Fibroblast of lung (primary cell): ENCODE data around the gene ZNF121. TPM values are rescaled to one million over a fixed set of nuclear protein-coding genes. Genes with fewer than 3 reads are reported as not detected.

Experiments used
- DNase-seq, 2 donors: peaks; one replicate each; pipeline versions ENCODE4 v3.0.0 to v3.0.0-alpha.2; 2010; ENCODE audit warnings: low read depth in 2 of 2
- H2AFZ ChIP-seq: 2 replicates; pipeline ENCODE4 v1.5.1; 2012; ENCODE audit warnings: low read length, control low read depth, inconsistent platforms
- H3K27ac ChIP-seq: 2 replicates; pipeline ENCODE4 v1.5.1; 2011; ENCODE audit warnings: low read length, control low read depth; ENCODE audit not compliant: insufficient read depth
- H3K27me3 ChIP-seq: 2 replicates; pipeline ENCODE4 v1.5.1; 2011; ENCODE audit warnings: mild to moderate bottlenecking, low read length; ENCODE audit not compliant: control insufficient read depth, insufficient read depth
- H3K36me3 ChIP-seq: 2 replicates; pipeline ENCODE4 v1.5.1; 2011; ENCODE audit warnings: low read length; ENCODE audit not compliant: control insufficient read depth, insufficient read depth
- H3K4me1 ChIP-seq: 2 replicates; pipeline ENCODE4 v1.5.1; 2011; ENCODE audit warnings: low read length; ENCODE audit not compliant: control insufficient read depth, insufficient read depth; ENCODE audit errors: extremely low read depth
- H3K4me2 ChIP-seq: 2 replicates; pipeline ENCODE4 v1.5.1; 2011; ENCODE audit warnings: low read length, control low read depth; ENCODE audit not compliant: insufficient read depth; ENCODE audit errors: extremely low read depth
- H3K4me3 ChIP-seq, 4 experiments: fragments of 200-600 bp in 1 of 4; sonication (generic) in 1 of 4; replicated peaks in 1 of 4; 2 replicates each; pipeline ENCODE4 v1.5.1; 2011 to 2016; ENCODE audit warnings: low read length in 4 of 4, low read depth in 3 of 4, mild to moderate bottlenecking in 3 of 4, control low read depth in 2 of 4, inconsistent platforms in 1 of 4, mixed read lengths in 1 of 4; ENCODE audit not compliant: insufficient read depth in 1 of 4; ENCODE audit errors: control extremely low read depth in 1 of 4
- H3K79me2 ChIP-seq: 2 replicates; pipeline ENCODE4 v1.5.1; 2012; ENCODE audit warnings: mild to moderate bottlenecking, low read length, inconsistent platforms; ENCODE audit not compliant: control insufficient read depth, insufficient read depth
- H3K9ac ChIP-seq: 2 replicates; pipeline ENCODE4 v1.5.1; 2011; ENCODE audit warnings: mild to moderate bottlenecking, low read length, control low read depth; ENCODE audit not compliant: insufficient read depth
- H3K9me3 ChIP-seq: 2 replicates; pipeline ENCODE4 v1.5.1; 2012; ENCODE audit warnings: low read depth, low read length; ENCODE audit not compliant: control insufficient read depth, insufficient read depth
- H4K20me1 ChIP-seq: 2 replicates; pipeline ENCODE4 v1.5.1; 2011; ENCODE audit warnings: low read length; ENCODE audit not compliant: control insufficient read depth, insufficient read depth; ENCODE audit errors: extremely low read depth
- CTCF ChIP-seq, 2 donors: IDR thresholded peaks in 1 of 2; conservative IDR thresholded peaks in 1 of 2; 1 replicate in 1 of 2; 2 replicates in 1 of 2; pipeline ENCODE4 v1.5.1; 2011 to 2012; ENCODE audit warnings: low read length in 2 of 2, control low read depth in 1 of 2, inconsistent platforms in 1 of 2, low read depth in 1 of 2, mild to moderate bottlenecking in 1 of 2
- EZH2 ChIP-seq: IDR thresholded peaks from 2 replicates; pipeline ENCODE4 v1.5.1; 2012; ENCODE audit warnings: low read length, control low read depth, mild to moderate bottlenecking; ENCODE audit errors: missing control alignments
- polyA plus RNA-seq, 2 donors: library from polyadenylated mRNA; depleted of rRNA in 1 of 2; stranded (reverse) in 1 of 2; unstranded in 1 of 2; fragments of >200 nt; gene quantifications; 2 replicates each; pipeline ENCODE4 v1.2.1, GENCODE V29; 2011 to 2012; ENCODE audit warnings: missing spikeins in 1 of 2
- total RNA-seq: library from RNA; depleted of rRNA; stranded (reverse); fragments of >200 nt; gene quantifications from 2 replicates; pipeline ENCODE4 v1.2.1, GENCODE V29; 2014

ZNF121 gene
- total and polyA plus RNA-seq, 2 donors (not counting 1 experiment from before 2014, with no cell fraction given) = 3.7 to 53.3 TPM

- Histone ChIP-seq H4K20me1 (no peaks in the 10 kb centered on the region), H3K36me3 (peaks cover 30% of the 10 kb centered on the region), H3K27me3 (no peaks in the 10 kb centered on the region), H3K4me3 (no peak overlapping the region), H3K9me3 (peaks cover 28% of the 10 kb centered on the region), H3K9ac (no peak overlapping the region), H3K4me2 (no peak overlapping the region), H3K79me2 (no peaks in the 10 kb centered on the region), H3K27ac (no peak overlapping the region), H3K4me1 (no peaks in the 10 kb centered on the region), H2AFZ (no peak overlapping the region)
- TF ChIP-seq CTCF (conservative IDR thresholded peaks at IDR 0.05 in 1 of 2, IDR thresholded peaks at IDR 0.05 in 1 of 2; ENCODE audit: low read depth in 1 of 2, low read length in 2 of 2) (no peak), EZH2 (no peak)
- DNase-seq = peak; percentile 14 to 28
Observed at GRCh38 chr19:9528757-9529336, 55.5 kb downstream of the ZNF121 start.

DNA sequence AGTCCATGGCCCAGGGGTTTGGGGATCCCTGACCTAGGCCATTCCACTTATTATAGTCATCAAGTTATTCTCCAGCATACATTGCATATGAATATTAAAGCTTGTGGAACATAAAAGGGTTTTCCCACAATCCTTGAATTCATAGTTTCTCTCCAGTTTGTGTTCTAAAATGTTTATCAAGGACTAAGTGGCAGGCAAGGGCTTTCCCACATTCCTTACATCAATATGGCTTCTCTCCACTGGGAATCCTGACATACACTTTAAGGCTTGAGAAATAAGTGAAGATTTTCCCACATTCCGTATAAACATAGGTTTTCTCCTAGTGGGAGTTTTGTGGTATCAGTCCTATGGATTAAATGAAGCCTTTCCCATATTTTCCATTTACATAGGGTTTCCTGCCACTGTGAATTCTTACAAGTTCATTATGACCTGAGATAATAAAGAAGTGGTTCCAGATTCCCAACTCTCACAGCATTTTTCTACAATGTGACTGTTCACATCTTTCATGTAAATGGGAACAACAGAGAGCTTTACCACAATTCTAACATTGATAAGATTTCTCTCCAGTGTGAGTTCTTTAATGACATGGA is 60.3 kb downstream of the ZNF121 start:
- no peaks in the 10 kb centered on the region for H3K79me2 ChIP-seq
- H3K9me3 ChIP-seq = peaks cover 16% of the 10 kb centered on the region
- no peaks in the 10 kb centered on the region for H3K4me1 ChIP-seq
- H3K9ac ChIP-seq = no peak overlapping the region
- no peaks in the 10 kb centered on the region for H3K27me3 ChIP-seq
- H2AFZ ChIP-seq = no peak overlapping the region
- H3K4me3 ChIP-seq = no peak overlapping the region
- DNase-seq = peak; percentile 10 to 19
- H3K36me3 ChIP-seq = peaks cover 7% of the 10 kb centered on the region
- no peaks in the 10 kb centered on the region for H4K20me1 ChIP-seq
- no peak overlapping the region for H3K27ac ChIP-seq
- TF ChIP-seq CTCF (conservative IDR thresholded peaks at IDR 0.05 in 1 of 2, IDR thresholded peaks at IDR 0.05 in 1 of 2; ENCODE audit: low read depth in 1 of 2, low read length in 2 of 2) (no peak), EZH2 (no peak)
- no peak overlapping the region for H3K4me2 ChIP-seq

Other genes with a start within 250 kb of the ZNF121 start
- gene ZNF177, start 221.5 kb downstream of the ZNF121 start, total RNA-seq = 2.1 and 3.3 TPM in 2 replicates
- gene ZNF177, start 221.5 kb downstream of the ZNF121 start, polyA plus RNA-seq = 1.0 and 1.5 TPM in 2 replicates
- 10.0 and 10.7 TPM in 2 replicates for gene ZNF266, start 148.9 kb downstream of the ZNF121 start, total RNA-seq
- 8.4 and 14.4 TPM in 2 replicates for gene ZNF266, start 148.9 kb downstream of the ZNF121 start, polyA plus RNA-seq
- gene ZNF560, start 85.9 kb downstream of the ZNF121 start, total RNA-seq = 3.3 and 7.3 TPM in 2 replicates
- 0.61 and 1.0 TPM in 2 replicates for gene ZNF560, start 85.9 kb downstream of the ZNF121 start, polyA plus RNA-seq
- gene ZNF426, start 45.9 kb downstream of the ZNF121 start, total RNA-seq = 28.9 and 29.8 TPM in 2 replicates
- gene ZNF426, start 45.9 kb downstream of the ZNF121 start, polyA plus RNA-seq = 10.1 and 12.4 TPM in 2 replicates
- 52.6 and 53.5 TPM in 2 replicates for gene ZNF561, start 36.7 kb upstream of the ZNF121 start, total RNA-seq
- 26.7 and 34.1 TPM in 2 replicates for gene ZNF561, start 36.7 kb upstream of the ZNF121 start, polyA plus RNA-seq
- gene ZNF562, start 90.6 kb upstream of the ZNF121 start, total RNA-seq = 28.6 and 32.4 TPM in 2 replicates
- 11.2 and 12.2 TPM in 2 replicates for gene ZNF562, start 90.6 kb upstream of the ZNF121 start, polyA plus RNA-seq
- gene ZNF846, start 184.2 kb upstream of the ZNF121 start, total RNA-seq = 11.8 and 20.8 TPM in 2 replicates
- 6.2 and 7.4 TPM in 2 replicates for gene ZNF846, start 184.2 kb upstream of the ZNF121 start, polyA plus RNA-seq
- 13.9 and 23.1 TPM in 2 replicates for gene FBXL12, start 234.6 kb upstream of the ZNF121 start, total RNA-seq
- 20.3 and 20.7 TPM in 2 replicates for gene FBXL12, start 234.6 kb upstream of the ZNF121 start, polyA plus RNA-seq
- 151 and 154 TPM in 2 replicates for gene UBL5, start 243.4 kb upstream of the ZNF121 start, total RNA-seq
- gene UBL5, start 243.4 kb upstream of the ZNF121 start, polyA plus RNA-seq = 1,038 and 1,336 TPM in 2 replicates